ENCODE results near the gene ADGRL1. TPM values are rescaled to one million over a fixed set of nuclear protein-coding genes. Genes with fewer than 3 reads are reported as not detected.
"Not testable (repeated sequence)": the region's sequence is repeated elsewhere in the genome, so short reads cannot be mapped to it uniquely, and the experiment has no call there.

Gene ADGRL1
- total and polyA plus RNA-seq, 2 donors (not counting 3 experiments of a cell fraction or from before 2014, with no cell fraction given) = 7.3 to 8.3 TPM

DNA sequence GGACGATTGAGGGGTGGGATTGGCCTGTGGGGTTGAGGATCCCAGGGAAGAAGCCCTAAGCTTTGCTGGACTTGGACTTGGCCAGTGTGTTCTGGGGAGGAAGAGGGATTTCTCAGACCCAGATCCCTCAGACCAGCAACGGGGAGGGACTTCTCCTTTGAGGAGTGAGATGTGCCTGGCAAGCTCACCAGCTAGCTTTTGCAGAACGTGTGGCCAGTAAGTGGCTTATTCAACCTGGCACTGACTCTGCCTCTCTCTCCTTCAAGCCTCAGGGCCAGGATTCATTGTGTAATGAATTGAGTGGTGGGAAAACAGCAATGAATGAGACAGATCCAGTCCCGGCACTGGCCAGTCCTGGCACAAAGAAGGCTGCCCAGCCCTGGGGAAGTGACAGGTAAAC, 11.9 kb upstream of the ADGRL1 start:
- H4K20me1 ChIP-seq (replicated peaks; ENCODE audit: control insufficient read depth, extremely low read depth, insufficient read depth, low read length); H3K4me1 ChIP-seq (ENCODE audit: control insufficient read depth, extremely low read depth, insufficient read depth, low read length); H3K27ac ChIP-seq (ENCODE audit: insufficient read depth, low read depth, low read length); H3K27me3 ChIP-seq (ENCODE audit: control insufficient read depth in 2 of 2, insufficient read depth in 2 of 2, low read length in 2 of 2); DNase-seq (ENCODE audit: low read depth, low spot score); FAIRE-seq; H3K4me2 ChIP-seq (ENCODE audit: insufficient read depth, low read length); H3K36me3 ChIP-seq (ENCODE audit: control insufficient read depth in 2 of 2, extremely low read depth in 1 of 2, insufficient read depth in 2 of 2, low read length in 2 of 2); H3K9me1 ChIP-seq (replicated peaks; ENCODE audit: control insufficient read depth, extremely low read depth, insufficient read depth, low read length); H3K9me3 ChIP-seq (replicated peaks; ENCODE audit: control insufficient read depth, insufficient read depth, low read length); H3K79me2 ChIP-seq (ENCODE audit: control insufficient read depth, insufficient read depth, low read length); BruUV-seq (replicated peaks); POLR2A ChIA-PET; H2AFZ ChIP-seq (ENCODE audit: low read depth, low read length); H3K4me3 ChIP-seq (replicated peaks in 1 of 3; ENCODE audit: insufficient read depth in 1 of 3, low read depth in 1 of 3, low read length in 3 of 3); H3K9ac ChIP-seq (replicated peaks; ENCODE audit: extremely low read depth, insufficient read depth, low read length); dilution Hi-C loops (cut with MboI; ENCODE audit: extremely low pct_ligation_motif_present, low sequenced_read_pairs): not testable (repeated sequence)
- CTCF ChIA-PET = interaction anchor here (1.0 to 3.0 kb wide), 13 partner anchors 18 to 188 kb away, joined by 3 to 26 read pairs (median 5); no protein-coding TSS in a partner anchor
- intact Hi-C loops (cut with micrococcal nuclease) = loop anchor here (2.0 kb wide), 1 partner anchor 189 kb away; no protein-coding TSS in a partner anchor

DNA sequence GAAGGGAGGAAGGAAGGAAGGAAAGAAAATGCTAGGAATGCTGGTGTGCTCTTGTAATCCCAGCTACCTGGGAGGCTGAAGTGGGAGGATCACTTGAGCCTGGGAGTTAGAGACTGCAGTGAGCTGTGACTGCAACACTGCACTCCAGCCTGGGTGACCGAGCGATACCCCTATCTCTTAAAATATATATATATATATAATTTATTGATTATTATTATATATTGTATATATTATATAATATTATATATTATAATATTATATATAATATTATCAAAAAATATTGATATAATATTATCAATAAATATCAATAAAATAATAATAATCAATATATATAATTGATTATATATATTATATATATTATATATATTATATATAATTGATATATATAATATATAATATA, 8.6 kb upstream of the ADGRL1 start:
- dilution Hi-C loops (cut with MboI; ENCODE audit: extremely low pct_ligation_motif_present, low sequenced_read_pairs) (no loop called here), intact Hi-C loops (cut with micrococcal nuclease) (no loop called here)
- ChIA-PET CTCF (interaction anchor here (1.1 to 1.7 kb wide), 2 partner anchors 14 to 134 kb away, joined by 3 to 5 read pairs; no protein-coding TSS in a partner anchor), POLR2A (no interaction called here)
- Histone ChIP-seq H3K36me3 (ENCODE audit: control insufficient read depth in 2 of 2, extremely low read depth in 1 of 2, insufficient read depth in 2 of 2, low read length in 2 of 2) (no peaks in the 10 kb centered on the region), H2AFZ (ENCODE audit: low read depth, low read length) (no peak overlapping the region), H3K4me1 (ENCODE audit: control insufficient read depth, extremely low read depth, insufficient read depth, low read length) (no peaks in the 10 kb centered on the region), H3K27ac (ENCODE audit: insufficient read depth, low read depth, low read length) (no peak overlapping the region), H3K4me3 (replicated peaks in 1 of 3; ENCODE audit: insufficient read depth in 1 of 3, low read depth in 1 of 3, low read length in 3 of 3) (no peak overlapping the region), H3K79me2 (ENCODE audit: control insufficient read depth, insufficient read depth, low read length) (no peaks in the 10 kb centered on the region), H4K20me1 (replicated peaks; ENCODE audit: control insufficient read depth, extremely low read depth, insufficient read depth, low read length) (no peaks in the 10 kb centered on the region), H3K9ac (replicated peaks; ENCODE audit: extremely low read depth, insufficient read depth, low read length) (no peak overlapping the region), H3K9me1 (replicated peaks; ENCODE audit: control insufficient read depth, extremely low read depth, insufficient read depth, low read length) (no peaks in the 10 kb centered on the region), H3K4me2 (ENCODE audit: insufficient read depth, low read length) (no peak overlapping the region), H3K27me3 (ENCODE audit: control insufficient read depth in 2 of 2, insufficient read depth in 2 of 2, low read length in 2 of 2) (peaks cover 3 to 6% of the 10 kb centered on the region in 2 experiments), H3K9me3 (replicated peaks; ENCODE audit: control insufficient read depth, insufficient read depth, low read length) (no peaks in the 10 kb centered on the region)
- no peak for FAIRE-seq
- TF ChIP-seq FOS (IDR thresholded peaks at IDR 0.05; ENCODE audit: borderline replicate concordance, insufficient read depth, low read length) (no peak), MYC (IDR thresholded peaks at IDR 0.05; ENCODE audit: low read depth, low read length) (no peak), JUN (IDR thresholded peaks at IDR 0.05; ENCODE audit: borderline replicate concordance, insufficient read depth, insufficient read length, low read depth) (no peak)
- TF ChIP-seq, protein P1, sequence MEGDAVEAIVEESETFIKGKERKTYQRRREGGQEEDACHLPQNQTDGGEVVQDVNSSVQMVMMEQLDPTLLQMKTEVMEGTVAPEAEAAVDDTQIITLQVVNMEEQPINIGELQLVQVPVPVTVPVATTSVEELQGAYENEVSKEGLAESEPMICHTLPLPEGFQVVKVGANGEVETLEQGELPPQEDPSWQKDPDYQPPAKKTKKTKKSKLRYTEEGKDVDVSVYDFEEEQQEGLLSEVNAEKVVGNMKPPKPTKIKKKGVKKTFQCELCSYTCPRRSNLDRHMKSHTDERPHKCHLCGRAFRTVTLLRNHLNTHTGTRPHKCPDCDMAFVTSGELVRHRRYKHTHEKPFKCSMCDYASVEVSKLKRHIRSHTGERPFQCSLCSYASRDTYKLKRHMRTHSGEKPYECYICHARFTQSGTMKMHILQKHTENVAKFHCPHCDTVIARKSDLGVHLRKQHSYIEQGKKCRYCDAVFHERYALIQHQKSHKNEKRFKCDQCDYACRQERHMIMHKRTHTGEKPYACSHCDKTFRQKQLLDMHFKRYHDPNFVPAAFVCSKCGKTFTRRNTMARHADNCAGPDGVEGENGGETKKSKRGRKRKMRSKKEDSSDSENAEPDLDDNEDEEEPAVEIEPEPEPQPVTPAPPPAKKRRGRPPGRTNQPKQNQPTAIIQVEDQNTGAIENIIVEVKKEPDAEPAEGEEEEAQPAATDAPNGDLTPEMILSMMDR (IDR thresholded peaks at IDR 0.05; ENCODE audit: extremely low read depth in 1 of 2, insufficient read depth in 1 of 2, low read depth in 1 of 2, low read length in 2 of 2) = no peak
- BruUV-seq (replicated peaks) = no TSS peak
- no peak for DNase-seq (ENCODE audit: low read depth, low spot score)

DNA sequence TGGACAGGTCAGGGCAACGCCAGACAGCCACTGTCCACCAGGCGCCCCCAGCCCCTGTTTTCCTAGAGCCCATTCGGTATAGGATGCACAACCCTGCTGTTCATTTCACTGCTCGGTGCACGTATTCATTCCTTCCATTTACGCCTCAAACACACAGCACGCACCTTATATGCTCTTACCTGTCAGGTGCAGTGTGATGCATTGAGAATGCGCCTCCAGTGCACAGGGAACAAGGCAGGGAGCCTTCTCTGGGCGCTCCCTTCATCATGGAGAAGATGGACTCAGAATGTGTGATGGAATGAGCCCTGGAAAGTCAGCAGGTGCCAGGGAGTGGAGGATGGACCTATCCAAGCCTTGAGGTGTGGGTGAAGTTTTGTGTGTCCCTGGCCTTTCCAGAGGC, 4.2 kb upstream of the ADGRL1 start:
- H3K27ac ChIP-seq (ENCODE audit: insufficient read depth, low read depth, low read length); H3K9me3 ChIP-seq (replicated peaks; ENCODE audit: control insufficient read depth, insufficient read depth, low read length); H2AFZ ChIP-seq (ENCODE audit: low read depth, low read length); H3K9ac ChIP-seq (replicated peaks; ENCODE audit: extremely low read depth, insufficient read depth, low read length); H4K20me1 ChIP-seq (replicated peaks; ENCODE audit: control insufficient read depth, extremely low read depth, insufficient read depth, low read length); H3K36me3 ChIP-seq (ENCODE audit: control insufficient read depth in 2 of 2, extremely low read depth in 1 of 2, insufficient read depth in 2 of 2, low read length in 2 of 2); H3K4me2 ChIP-seq (ENCODE audit: insufficient read depth, low read length); H3K79me2 ChIP-seq (ENCODE audit: control insufficient read depth, insufficient read depth, low read length); H3K9me1 ChIP-seq (replicated peaks; ENCODE audit: control insufficient read depth, extremely low read depth, insufficient read depth, low read length); BruUV-seq (replicated peaks); H3K4me1 ChIP-seq (ENCODE audit: control insufficient read depth, extremely low read depth, insufficient read depth, low read length); H3K4me3 ChIP-seq (replicated peaks in 1 of 3; ENCODE audit: insufficient read depth in 1 of 3, low read depth in 1 of 3, low read length in 3 of 3); FAIRE-seq; DNase-seq (ENCODE audit: low read depth, low spot score); POLR2A ChIA-PET; dilution Hi-C loops (cut with MboI; ENCODE audit: extremely low pct_ligation_motif_present, low sequenced_read_pairs); intact Hi-C loops (cut with micrococcal nuclease); CTCF ChIA-PET: not testable (repeated sequence)
- peaks cover 15 to 17% of the 10 kb centered on the region in 2 experiments for H3K27me3 ChIP-seq (ENCODE audit: control insufficient read depth in 2 of 2, insufficient read depth in 2 of 2, low read length in 2 of 2)
